ENCODE measurements around the gene FCHSD2. TPM values are rescaled to one million over a fixed set of nuclear protein-coding genes. Genes with fewer than 3 reads are reported as not detected.
A peak's percentile ranks its signal among the peaks of the same experiment; 100 is the strongest.

FCHSD2 gene
- total and polyA plus RNA-seq, 2 donors (not counting 1 experiment from before 2014, with no cell fraction given): 113 to 189 TPM

- H3K9me3 ChIP-seq (ENCODE audit: control extremely low read depth in 1 of 3, control insufficient read depth in 2 of 3, insufficient read depth in 1 of 3, low read length in 2 of 3): peaks cover 0 to 8% (median 8%) of the 10 kb centered on the region in 3 donors
- no peak for ATAC-seq (ENCODE audit: low read depth)
- Mint-ChIP-seq H3K4me3 (no peak overlapping the region), H3K27me3 (no peaks in the 10 kb centered on the region), H3K27ac (no peak overlapping the region), H3K9me3 (ENCODE audit: insufficient read depth) (no peaks in the 10 kb centered on the region), H3K4me1 (peaks cover 48% of the 10 kb centered on the region)
- no peak overlapping the region for H3K4me2 ChIP-seq (replicated peaks; ENCODE audit: low read depth, low read length, poor library complexity, severe bottlenecking)
- H3K27ac ChIP-seq (ENCODE audit: low read length in 2 of 2): peak overlapping the region in 1 of 2 donors; percentile 45
- CTCF ChIA-PET: interaction anchor here (0.8 to 1.2 kb wide), 4 partner anchors 10 to 34 kb away, joined by 3 to 5 read pairs (median 4); no protein-coding TSS in a partner anchor
- H4K20me1 ChIP-seq (ENCODE audit: control insufficient read depth, insufficient read depth, low read length, poor library complexity, severe bottlenecking): no peaks in the 10 kb centered on the region
- H2AFZ ChIP-seq (ENCODE audit: insufficient read depth, low read depth, low read length, poor library complexity, severe bottlenecking): no peak overlapping the region
- H3K79me2 ChIP-seq (ENCODE audit: control insufficient read depth, insufficient read depth, low read length): peaks cover 99% of the 10 kb centered on the region
- H3K36me3 ChIP-seq (replicated peaks in 1 of 2; ENCODE audit: control extremely low read depth in 1 of 2, control insufficient read depth in 1 of 2, extremely low read depth in 1 of 2, insufficient read depth in 2 of 2, low read length in 1 of 2): peaks cover 11 to 51% of the 10 kb centered on the region in 2 experiments
- intact Hi-C loops (cut with micrococcal nuclease): no loop called here
- no peak overlapping the region for H3K4me3 ChIP-seq (ENCODE audit: control extremely low read depth in 1 of 5, extremely low read depth in 1 of 5, insufficient read depth in 1 of 5, low read depth in 2 of 5, low read length in 4 of 5)
- no peak for DNase-seq
- H3K9ac ChIP-seq (ENCODE audit: low read length): no peak overlapping the region
- no peaks in the 10 kb centered on the region for H3K27me3 ChIP-seq (replicated peaks in 1 of 4; ENCODE audit: control extremely low read depth in 1 of 4, control insufficient read depth in 3 of 4, insufficient read depth in 4 of 4, low read length in 3 of 4)
- TF ChIP-seq, protein P1, sequence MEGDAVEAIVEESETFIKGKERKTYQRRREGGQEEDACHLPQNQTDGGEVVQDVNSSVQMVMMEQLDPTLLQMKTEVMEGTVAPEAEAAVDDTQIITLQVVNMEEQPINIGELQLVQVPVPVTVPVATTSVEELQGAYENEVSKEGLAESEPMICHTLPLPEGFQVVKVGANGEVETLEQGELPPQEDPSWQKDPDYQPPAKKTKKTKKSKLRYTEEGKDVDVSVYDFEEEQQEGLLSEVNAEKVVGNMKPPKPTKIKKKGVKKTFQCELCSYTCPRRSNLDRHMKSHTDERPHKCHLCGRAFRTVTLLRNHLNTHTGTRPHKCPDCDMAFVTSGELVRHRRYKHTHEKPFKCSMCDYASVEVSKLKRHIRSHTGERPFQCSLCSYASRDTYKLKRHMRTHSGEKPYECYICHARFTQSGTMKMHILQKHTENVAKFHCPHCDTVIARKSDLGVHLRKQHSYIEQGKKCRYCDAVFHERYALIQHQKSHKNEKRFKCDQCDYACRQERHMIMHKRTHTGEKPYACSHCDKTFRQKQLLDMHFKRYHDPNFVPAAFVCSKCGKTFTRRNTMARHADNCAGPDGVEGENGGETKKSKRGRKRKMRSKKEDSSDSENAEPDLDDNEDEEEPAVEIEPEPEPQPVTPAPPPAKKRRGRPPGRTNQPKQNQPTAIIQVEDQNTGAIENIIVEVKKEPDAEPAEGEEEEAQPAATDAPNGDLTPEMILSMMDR (IDR thresholded peaks at IDR 0.05): no peak
- TF ChIP-seq EZH2 (IDR thresholded peaks at IDR 0.05; ENCODE audit: borderline replicate concordance, insufficient read depth, low read depth, low read length, poor library complexity, severe bottlenecking): no peak
- POLR2A ChIA-PET: no interaction called here
- peaks cover 20 to 33% of the 10 kb centered on the region in 2 donors for H3K4me1 ChIP-seq (ENCODE audit: control insufficient read depth in 2 of 2, insufficient read depth in 2 of 2, low read length in 2 of 2)
Observed at GRCh38 chr11:73077454-73077853, 64.7 kb downstream of the FCHSD2 start.

- H3K9me3 Mint-ChIP-seq (ENCODE audit: insufficient read depth): no peaks in the 10 kb centered on the region
- DNase-seq: no peak
- TF ChIP-seq, protein P1 (IDR thresholded peaks at IDR 0.05): no peak
- no peak for TF ChIP-seq EZH2 (IDR thresholded peaks at IDR 0.05; ENCODE audit: borderline replicate concordance, insufficient read depth, low read depth, low read length, poor library complexity, severe bottlenecking)
- Histone ChIP-seq H3K27me3 (replicated peaks in 1 of 4; ENCODE audit: control extremely low read depth in 1 of 4, control insufficient read depth in 3 of 4, insufficient read depth in 4 of 4, low read length in 3 of 4) (no peaks in the 10 kb centered on the region), H4K20me1 (ENCODE audit: control insufficient read depth, insufficient read depth, low read length, poor library complexity, severe bottlenecking) (no peaks in the 10 kb centered on the region), H2AFZ (ENCODE audit: insufficient read depth, low read depth, low read length, poor library complexity, severe bottlenecking) (no peak overlapping the region), H3K4me3 (ENCODE audit: control extremely low read depth in 1 of 5, extremely low read depth in 1 of 5, insufficient read depth in 1 of 5, low read depth in 2 of 5, low read length in 4 of 5) (no peak overlapping the region), H3K36me3 (replicated peaks in 1 of 2; ENCODE audit: control extremely low read depth in 1 of 2, control insufficient read depth in 1 of 2, extremely low read depth in 1 of 2, insufficient read depth in 2 of 2, low read length in 1 of 2) (peaks cover 9 to 32% of the 10 kb centered on the region in 2 experiments), H3K9ac (ENCODE audit: low read length) (no peak overlapping the region), H3K27ac (ENCODE audit: low read length in 2 of 2) (peak overlapping the region in 1 of 2 donors; percentile 83), H3K4me1 (ENCODE audit: control insufficient read depth in 2 of 2, insufficient read depth in 2 of 2, low read length in 2 of 2) (peaks cover 35 to 54% of the 10 kb centered on the region in 2 donors), H3K9me3 (ENCODE audit: control extremely low read depth in 1 of 3, control insufficient read depth in 2 of 3, insufficient read depth in 1 of 3, low read length in 2 of 3) (peaks cover 0 to 8% (median 8%) of the 10 kb centered on the region in 3 donors), H3K79me2 (ENCODE audit: control insufficient read depth, insufficient read depth, low read length) (peaks cover 100% of the 10 kb centered on the region), H3K4me2 (replicated peaks; ENCODE audit: low read depth, low read length, poor library complexity, severe bottlenecking) (peak overlapping the region; percentile 76)
- H3K4me3 Mint-ChIP-seq: peak overlapping the region; percentile 8
- intact Hi-C loops (cut with micrococcal nuclease): loop anchor here (5.0 kb wide), 2 partner anchors 33 to 37 kb away; no protein-coding TSS in a partner anchor
- no peak for ATAC-seq (ENCODE audit: low read depth)
- POLR2A ChIA-PET: no interaction called here
- peak overlapping the region; percentile 12 for H3K27ac Mint-ChIP-seq
- CTCF ChIA-PET: no interaction called here
- H3K27me3 Mint-ChIP-seq: no peaks in the 10 kb centered on the region
- WGBS (ENCODE audit: insufficient coverage): no CpG with 5 or more reads among the region's 1 CpG
- H3K4me1 Mint-ChIP-seq: peaks cover 64% of the 10 kb centered on the region
Observed at GRCh38 chr11:73074319-73074718, 67.8 kb downstream of the FCHSD2 start.

Data from B cell (primary cell).